Bronchus fibroblast of lung (primary cell): ENCODE measurements around the gene C4B. TPM values are rescaled to one million over a fixed set of nuclear protein-coding genes. Genes with fewer than 3 reads are reported as not detected.

Source experiments
- total RNA-seq: library from RNA; depleted of rRNA; stranded (reverse); fragments of >200 nt; gene quantifications from 2 replicates; pipeline ENCODE4 v1.2.3, GENCODE V29; 2015

The C4B gene
- total RNA-seq, result 1.5 and 2.2 TPM in 2 replicates

GRCh38 chr6:32014547-32014946, at the start of gene C4B:
C4B (plus strand) TSS chr6:32014795; CDS start chr6:32014846, 51 bp downstream.

DNA sequence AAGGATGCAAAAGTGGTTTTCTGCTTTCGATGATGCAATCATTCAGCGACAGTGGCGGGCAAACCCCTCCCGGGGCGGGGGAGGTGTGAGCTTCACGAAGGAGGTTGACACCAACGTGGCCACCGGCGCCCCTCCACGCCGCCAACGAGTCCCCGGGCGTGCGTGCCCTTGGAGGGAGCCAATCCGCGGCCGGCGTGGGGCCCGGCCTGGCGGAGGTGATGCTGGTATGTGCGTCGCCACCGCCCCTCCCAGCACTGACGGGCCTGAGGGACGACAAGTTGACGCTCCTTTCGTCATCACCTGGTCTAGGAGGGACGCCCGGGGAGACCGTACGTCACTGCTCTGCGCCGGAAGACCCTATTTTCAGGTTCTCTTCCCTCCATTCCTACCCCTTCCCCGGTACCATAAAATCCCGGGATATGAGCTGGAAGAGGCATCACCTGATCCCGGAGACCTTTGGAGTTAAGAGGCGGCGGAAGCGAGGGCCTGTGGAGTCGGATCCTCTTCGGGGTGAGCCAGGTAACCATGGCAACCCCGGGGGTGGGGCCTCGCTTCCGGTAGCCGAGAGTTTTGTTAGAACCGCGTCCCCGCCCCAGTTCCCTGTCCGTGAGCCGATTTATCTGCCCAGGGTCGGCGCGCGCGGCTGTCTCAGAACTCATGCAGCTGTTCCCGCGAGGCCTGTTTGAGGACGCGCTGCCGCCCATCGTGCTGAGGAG, 42.4 kb upstream of the C4B start, which contains the start of gene DXO:
DXO (minus strand) TSS at position 146 of the 716 bp plus-strand sequence. CDS start 463 bp downstream, outside the sequence.

DNA sequence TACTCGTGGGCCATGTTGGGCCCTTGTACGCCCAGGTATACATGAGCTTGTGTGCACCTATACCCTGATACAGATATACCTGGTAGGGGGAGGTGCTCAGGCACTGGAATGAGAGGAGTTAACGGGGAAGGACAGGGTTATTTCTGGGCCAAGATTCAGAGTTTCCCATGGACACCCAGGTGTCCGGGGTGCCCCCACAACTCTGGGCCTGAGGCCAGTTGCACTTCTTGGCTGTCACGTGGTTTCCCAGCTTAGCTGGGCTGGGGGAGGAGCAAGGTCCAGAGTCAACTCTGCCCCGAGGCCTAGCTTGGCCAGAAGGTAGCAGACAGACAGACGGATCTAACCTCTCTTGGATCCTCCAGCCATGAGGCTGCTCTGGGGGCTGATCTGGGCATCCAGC, 32.9 kb upstream of the C4B start, which contains the start of gene C4A:
C4A (plus strand) TSS at position 314 of the 400 bp plus-strand sequence; CDS start at position 365, 51 bp downstream.

GRCh38 chr6:32037598-32038524, 23.3 kb downstream of the C4B start, which contains the start of gene CYP21A2:
CYP21A2 (plus strand) TSS chr6:32038415; CDS start chr6:32038423, 8 bp downstream.

Other genes starting within 250 kb of the C4B start
- gene VWA7, start 237.5 kb upstream of the C4B start, total RNA-seq, result 0.45 and 0.67 TPM in 2 replicates
- gene VARS1, start 219.0 kb upstream of the C4B start, total RNA-seq, result 90.6 and 111 TPM in 2 replicates
- 133 and 134 TPM in 2 replicates for gene LSM2, start 207.8 kb upstream of the C4B start, total RNA-seq
- 0.30 and 0.50 TPM in 2 replicates for gene HSPA1L, start 199.5 kb upstream of the C4B start, total RNA-seq
- 56.3 and 60.4 TPM in 2 replicates for gene HSPA1A, start 199.3 kb upstream of the C4B start, total RNA-seq
- gene HSPA1B, start 187.1 kb upstream of the C4B start, total RNA-seq, result 112 and 118 TPM in 2 replicates
- gene NEU1, start 152.0 kb upstream of the C4B start, total RNA-seq, result 53.8 and 61.4 TPM in 2 replicates
- gene SLC44A4, start 135.8 kb upstream of the C4B start, total RNA-seq, result 0.45 TPM in 1 of 2 replicates, not detected in the other
- gene EHMT2, start 117.1 kb upstream of the C4B start, total RNA-seq, result 38.7 and 39.8 TPM in 2 replicates
- gene ZBTB12, start 112.7 kb upstream of the C4B start, total RNA-seq, result 3.0 and 3.3 TPM in 2 replicates
- 0.17 and 0.30 TPM in 2 replicates for gene C2, start 87.1 kb upstream of the C4B start, total RNA-seq
- gene CFB, start 68.7 kb upstream of the C4B start, total RNA-seq, result 2.0 and 2.7 TPM in 2 replicates
- 142 and 144 TPM in 2 replicates for gene NELFE, start 55.8 kb upstream of the C4B start, total RNA-seq
- 44.4 and 46.7 TPM in 2 replicates for gene SKIC2, start 55.6 kb upstream of the C4B start, total RNA-seq
- gene DXO, start 42.7 kb upstream of the C4B start, total RNA-seq, result 17.5 and 21.9 TPM in 2 replicates
- 2.7 and 2.8 TPM in 2 replicates for gene C4A, start 32.7 kb upstream of the C4B start, total RNA-seq
- gene CYP21A2, start 23.6 kb downstream of the C4B start, total RNA-seq, result 0.17 TPM in 1 of 2 replicates, not detected in the other
- under 0.01 and 0.17 TPM in 2 replicates for gene TNXB, start 94.5 kb downstream of the C4B start, total RNA-seq
- gene ATF6B, start 113.5 kb downstream of the C4B start, total RNA-seq, result 25.9 and 31.4 TPM in 2 replicates
- 6.4 and 6.7 TPM in 2 replicates for gene FKBPL, start 115.5 kb downstream of the C4B start, total RNA-seq
- gene PRRT1, start 137.1 kb downstream of the C4B start, total RNA-seq, result 0.15 and 0.17 TPM in 2 replicates
- 12.2 and 13.6 TPM in 2 replicates for gene PPT2, start 139.3 kb downstream of the C4B start, total RNA-seq
- gene EGFL8, start 149.8 kb downstream of the C4B start, total RNA-seq, result 0.89 and 1.2 TPM in 2 replicates
- gene AGPAT1, start 161.3 kb downstream of the C4B start, total RNA-seq, result 68.5 and 73.0 TPM in 2 replicates
- gene RNF5, start 163.6 kb downstream of the C4B start, total RNA-seq, result 74.6 and 80.7 TPM in 2 replicates
- 1.0 and 1.3 TPM in 2 replicates for gene AGER, start 169.5 kb downstream of the C4B start, total RNA-seq
- 26.9 and 31.5 TPM in 2 replicates for gene PBX2, start 175.4 kb downstream of the C4B start, total RNA-seq
- 11.3 and 15.0 TPM in 2 replicates for gene GPSM3, start 177.8 kb downstream of the C4B start, total RNA-seq
- 2.0 and 2.5 TPM in 2 replicates for gene NOTCH4, start 209.3 kb downstream of the C4B start, total RNA-seq